GM12872 (cell line): ENCODE results near the gene ATF1.

Experiments
- TF ChIP-seq, protein P1 (sequence below): IDR thresholded peaks from 3 replicates; pipeline ENCODE4 v1.5.1; 2011; ENCODE audit warnings: low read depth, mild to moderate bottlenecking, low read length, moderate library complexity; ENCODE audit not compliant: insufficient read depth

The ATF1 gene

DNA sequence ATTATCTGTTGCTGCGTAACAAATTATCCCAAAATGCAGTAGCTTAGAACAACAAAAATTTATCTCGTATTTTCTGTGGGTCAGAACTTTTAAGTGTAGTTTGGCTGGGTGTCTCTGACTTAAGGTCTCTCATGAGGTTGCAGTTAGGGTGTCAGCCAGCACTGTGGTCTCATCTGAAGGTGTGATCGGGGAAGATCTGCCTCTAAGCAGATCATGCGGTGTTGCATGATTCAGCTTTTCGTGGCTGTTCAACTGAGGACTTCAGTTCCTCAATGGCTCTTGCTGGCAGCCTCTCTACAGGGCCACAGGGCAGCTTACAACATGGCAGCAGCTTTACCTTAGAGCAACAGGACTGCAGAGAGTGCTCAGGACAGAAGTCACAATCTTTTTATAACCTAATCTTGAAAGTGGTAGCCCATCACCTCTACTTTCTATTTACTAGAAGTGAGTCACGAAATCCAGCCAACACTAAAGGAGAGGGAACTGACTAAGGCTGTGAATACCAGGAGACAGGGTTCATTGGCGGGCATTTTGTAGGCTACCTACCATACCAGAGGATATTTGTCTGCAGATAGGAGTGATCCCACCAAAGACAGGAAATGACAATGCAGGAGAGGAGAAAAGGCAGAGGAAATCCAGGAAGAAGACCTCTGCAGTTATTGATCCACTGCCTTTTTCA is 77.0 kb downstream of the ATF1 start:
- TF ChIP-seq, protein P1, sequence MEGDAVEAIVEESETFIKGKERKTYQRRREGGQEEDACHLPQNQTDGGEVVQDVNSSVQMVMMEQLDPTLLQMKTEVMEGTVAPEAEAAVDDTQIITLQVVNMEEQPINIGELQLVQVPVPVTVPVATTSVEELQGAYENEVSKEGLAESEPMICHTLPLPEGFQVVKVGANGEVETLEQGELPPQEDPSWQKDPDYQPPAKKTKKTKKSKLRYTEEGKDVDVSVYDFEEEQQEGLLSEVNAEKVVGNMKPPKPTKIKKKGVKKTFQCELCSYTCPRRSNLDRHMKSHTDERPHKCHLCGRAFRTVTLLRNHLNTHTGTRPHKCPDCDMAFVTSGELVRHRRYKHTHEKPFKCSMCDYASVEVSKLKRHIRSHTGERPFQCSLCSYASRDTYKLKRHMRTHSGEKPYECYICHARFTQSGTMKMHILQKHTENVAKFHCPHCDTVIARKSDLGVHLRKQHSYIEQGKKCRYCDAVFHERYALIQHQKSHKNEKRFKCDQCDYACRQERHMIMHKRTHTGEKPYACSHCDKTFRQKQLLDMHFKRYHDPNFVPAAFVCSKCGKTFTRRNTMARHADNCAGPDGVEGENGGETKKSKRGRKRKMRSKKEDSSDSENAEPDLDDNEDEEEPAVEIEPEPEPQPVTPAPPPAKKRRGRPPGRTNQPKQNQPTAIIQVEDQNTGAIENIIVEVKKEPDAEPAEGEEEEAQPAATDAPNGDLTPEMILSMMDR = no peak

GRCh38 chr12:50841716-50842531 is 78.0 kb downstream of the ATF1 start:
- TF ChIP-seq, protein P1 = no peak

DNA sequence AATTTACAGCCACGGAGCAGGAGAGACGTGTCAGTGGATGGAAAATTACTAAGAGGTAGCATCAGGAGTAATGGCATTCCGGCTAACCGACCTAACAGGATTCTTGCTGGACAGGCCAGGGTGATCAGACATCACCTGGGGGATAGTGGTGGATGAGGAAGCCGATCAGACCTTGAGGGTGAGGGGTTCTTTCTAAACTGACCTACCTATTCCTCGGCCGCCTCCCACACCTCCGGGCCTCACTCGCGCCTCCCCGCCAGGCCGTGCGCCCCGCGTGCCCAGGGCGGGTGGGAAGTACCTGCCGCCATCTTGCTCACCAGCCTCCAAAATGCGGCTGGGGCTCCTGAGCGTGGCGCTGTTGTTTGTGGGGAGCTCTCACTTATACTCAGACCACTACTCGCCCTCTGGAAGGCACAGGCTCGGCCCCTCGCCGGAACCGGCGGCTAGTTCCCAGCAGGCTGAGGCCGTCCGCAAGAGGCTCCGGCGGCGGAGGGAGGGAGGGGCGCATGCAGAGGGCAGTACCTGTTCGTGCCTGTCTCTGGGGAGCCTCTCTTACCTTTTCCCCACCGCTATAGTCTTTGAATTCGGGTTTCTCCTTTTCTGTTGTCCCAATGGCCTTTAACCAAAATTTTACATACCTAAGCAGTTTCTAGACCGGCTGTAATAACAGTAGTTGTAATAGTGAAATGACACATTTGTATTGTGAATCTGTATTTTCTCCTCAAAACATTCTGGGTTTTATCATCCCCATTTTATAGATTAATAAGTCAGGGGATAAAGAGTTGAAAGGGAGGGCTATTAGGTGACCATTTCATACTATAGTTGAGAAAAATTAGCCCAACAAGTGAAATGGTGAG is 79.0 kb downstream of the ATF1 start, which contains the start of gene TMPRSS12:
Gene TMPRSS12 (plus strand): TSS at position 290 of the 857 bp plus-strand sequence. CDS start 39 bp downstream, at position 329.
- TF ChIP-seq, protein P1 = no peak

GRCh38 chr12:50845021-50845647 is 81.2 kb downstream of the ATF1 start:
- TF ChIP-seq, protein P1 = no peak

DNA sequence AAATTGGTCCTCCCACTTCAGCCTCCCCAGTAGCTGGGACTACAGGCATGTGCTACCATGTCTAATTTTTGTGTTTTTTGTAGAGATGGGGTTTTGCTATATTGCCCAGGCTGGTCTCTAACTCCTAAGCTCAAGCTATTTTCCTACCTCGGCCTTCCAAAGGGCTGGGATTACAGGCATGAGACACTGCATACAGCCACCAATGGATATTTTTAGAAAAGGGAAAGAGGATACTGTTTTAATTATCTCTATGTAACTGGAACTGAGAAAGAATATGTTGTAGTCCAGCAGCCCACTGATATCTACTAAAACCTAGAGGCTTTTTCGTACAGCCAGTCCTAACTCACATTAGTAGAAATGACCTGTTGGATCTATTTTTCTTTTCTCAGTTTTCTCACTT is 85.1 kb downstream of the ATF1 start:
- TF ChIP-seq, protein P1 = no peak

GRCh38 chr12:50859621-50860310 is 95.9 kb downstream of the ATF1 start:
- TF ChIP-seq, protein P1 = no peak
